Measurements from ENCODE around the gene BATF.

BATF gene

GRCh38 chr14:75535164-75535898 is 13.1 kb downstream of the BATF start:
- DNase-seq = no peak

- no peak for DNase-seq
Measured at GRCh38 chr14:75537071-75537470, 14.8 kb downstream of the BATF start.

- DNase-seq = no peak
Measured at GRCh38 chr14:75539162-75539560, 16.9 kb downstream of the BATF start.

- DNase-seq = no peak
Measured at GRCh38 chr14:75539561-75540478, 17.6 kb downstream of the BATF start.

GRCh38 chr14:75540479-75540851 is 18.2 kb downstream of the BATF start:
- DNase-seq = no peak

GRCh38 chr14:75542588-75543091 is 20.4 kb downstream of the BATF start:
- peak; percentile 83 for DNase-seq

GRCh38 chr14:75543253-75543652 is 21.0 kb downstream of the BATF start:
- no peak for DNase-seq

- no peak for DNase-seq
Measured at GRCh38 chr14:75543786-75544185, 21.5 kb downstream of the BATF start.

GRCh38 chr14:75545907-75546306 is 23.6 kb downstream of the BATF start:
- DNase-seq = no peak

GRCh38 chr14:75547552-75548250 is 25.4 kb downstream of the BATF start:
- no peak for DNase-seq

- DNase-seq = no peak
Measured at GRCh38 chr14:75548544-75548943, 26.3 kb downstream of the BATF start.

- DNase-seq = peak; percentile 38
Measured at GRCh38 chr14:75549169-75549568, 26.9 kb downstream of the BATF start.

- no peak for DNase-seq
Measured at GRCh38 chr14:75551021-75551420, 28.8 kb downstream of the BATF start.

- DNase-seq = no peak
Measured at GRCh38 chr14:75553157-75553556, 30.9 kb downstream of the BATF start.

- DNase-seq = no peak
Measured at GRCh38 chr14:75553761-75554364, 31.6 kb downstream of the BATF start.

- no peak for DNase-seq
Measured at GRCh38 chr14:75554482-75554881, 32.2 kb downstream of the BATF start.

- peak; percentile 16 for DNase-seq
Measured at GRCh38 chr14:75558440-75558839, 36.2 kb downstream of the BATF start.

- no peak for DNase-seq
Measured at GRCh38 chr14:75559045-75559444, 36.8 kb downstream of the BATF start.

GRCh38 chr14:75559451-75560222 is 37.4 kb downstream of the BATF start:
- DNase-seq = peak; percentile 2

GRCh38 chr14:75561013-75561432 is 38.8 kb downstream of the BATF start:
- peak; percentile 53 for DNase-seq

GRCh38 chr14:75562089-75562488 is 39.8 kb downstream of the BATF start:
- no peak for DNase-seq

- no peak for DNase-seq
Measured at GRCh38 chr14:75562489-75562888, 40.2 kb downstream of the BATF start.
